ENCODE measurements around the gene UBTF. TPM values are rescaled to one million over a fixed set of nuclear protein-coding genes. Genes with fewer than 3 reads are reported as not detected.

Gene UBTF
- polyA plus RNA-seq, 2 of the 4 experiments (the other 2 are of a cell fraction) = 39.8 to 76.2 TPM

- TF ChIP-seq, protein P1, sequence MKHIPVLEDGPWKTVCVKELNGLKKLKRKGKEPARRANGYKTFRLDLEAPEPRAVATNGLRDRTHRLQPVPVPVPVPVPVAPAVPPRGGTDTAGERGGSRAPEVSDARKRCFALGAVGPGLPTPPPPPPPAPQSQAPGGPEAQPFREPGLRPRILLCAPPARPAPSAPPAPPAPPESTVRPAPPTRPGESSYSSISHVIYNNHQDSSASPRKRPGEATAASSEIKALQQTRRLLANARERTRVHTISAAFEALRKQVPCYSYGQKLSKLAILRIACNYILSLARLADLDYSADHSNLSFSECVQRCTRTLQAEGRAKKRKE (CRISPR knock-in tag; IDR thresholded peaks at IDR 0.05; ENCODE audit: low read depth) = no peak
These were observed 45.0 kb downstream of the UBTF start (continued) for GRCh38 chr17:44174427-44174826.

DNA sequence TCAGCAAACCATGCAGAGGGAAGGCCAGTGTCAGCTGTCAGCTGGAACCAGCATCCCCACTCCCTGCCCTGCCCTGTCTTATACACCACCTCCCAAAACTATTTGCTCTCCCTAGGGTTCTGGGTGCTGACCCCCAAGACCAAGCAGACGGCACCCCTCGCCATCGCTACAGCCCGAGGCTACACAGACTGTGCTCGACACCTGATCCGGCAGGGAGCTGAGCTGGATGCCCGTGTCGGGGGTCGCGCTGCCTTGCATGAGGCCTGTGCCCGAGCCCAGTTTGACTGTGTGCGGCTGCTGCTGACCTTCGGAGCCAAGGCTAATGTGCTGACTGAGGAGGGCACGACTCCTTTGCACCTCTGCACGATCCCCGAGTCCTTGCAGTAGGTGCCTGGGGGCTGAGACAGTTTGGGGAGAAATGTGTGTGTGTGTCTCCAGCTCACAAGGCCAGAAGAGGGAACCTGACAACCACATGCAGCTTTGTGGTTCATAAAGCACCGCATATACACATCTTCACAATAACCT is 47.5 kb downstream of the UBTF start:
- H3K27ac ChIP-seq = no peak overlapping the region
- TF ChIP-seq GATA3 (IDR thresholded peaks at IDR 0.05; ENCODE audit: borderline replicate concordance) (no peak), HEYL (CRISPR knock-in tag; IDR thresholded peaks at IDR 0.05) (no peak), KDM5A (IDR thresholded peaks at IDR 0.05) (no peak), BHLHE40 (IDR thresholded peaks at IDR 0.05; ENCODE audit: low read depth, low read length) (no peak), TFCP2L1 (CRISPR knock-in tag; IDR thresholded peaks at IDR 0.05) (no peak), ZNF302 (CRISPR knock-in tag; IDR thresholded peaks at IDR 0.05) (no peak), MAFK (IDR thresholded peaks at IDR 0.05; ENCODE audit: partially characterized antibody) (no peak), ZC3H11A (IDR thresholded peaks at IDR 0.05) (no peak), NPAS2 (CRISPR knock-in tag; IDR thresholded peaks at IDR 0.05; ENCODE audit: borderline replicate concordance) (no peak), RNF2 (IDR thresholded peaks at IDR 0.05; ENCODE audit: borderline replicate concordance, low read depth) (no peak), ESRRA (IDR thresholded peaks at IDR 0.05; ENCODE audit: borderline replicate concordance, low read length) (no peak), HDAC2 (IDR thresholded peaks at IDR 0.05) (no peak), RARB (CRISPR knock-in tag; IDR thresholded peaks at IDR 0.05) (no peak), KDM1A (IDR thresholded peaks at IDR 0.05; ENCODE audit: low read depth) (no peak), HOXB13 (CRISPR knock-in tag; IDR thresholded peaks at IDR 0.05; ENCODE audit: low read depth) (no peak), HMGXB4 (CRISPR knock-in tag; IDR thresholded peaks at IDR 0.05; ENCODE audit: borderline replicate concordance) (no peak)
- TF ChIP-seq, protein P2, sequence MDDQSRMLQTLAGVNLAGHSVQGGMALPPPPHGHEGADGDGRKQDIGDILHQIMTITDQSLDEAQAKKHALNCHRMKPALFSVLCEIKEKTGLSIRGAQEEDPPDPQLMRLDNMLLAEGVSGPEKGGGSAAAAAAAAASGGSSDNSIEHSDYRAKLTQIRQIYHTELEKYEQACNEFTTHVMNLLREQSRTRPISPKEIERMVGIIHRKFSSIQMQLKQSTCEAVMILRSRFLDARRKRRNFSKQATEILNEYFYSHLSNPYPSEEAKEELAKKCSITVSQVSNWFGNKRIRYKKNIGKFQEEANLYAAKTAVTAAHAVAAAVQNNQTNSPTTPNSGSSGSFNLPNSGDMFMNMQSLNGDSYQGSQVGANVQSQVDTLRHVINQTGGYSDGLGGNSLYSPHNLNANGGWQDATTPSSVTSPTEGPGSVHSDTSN (IDR thresholded peaks at IDR 0.05) = no peak

DNA sequence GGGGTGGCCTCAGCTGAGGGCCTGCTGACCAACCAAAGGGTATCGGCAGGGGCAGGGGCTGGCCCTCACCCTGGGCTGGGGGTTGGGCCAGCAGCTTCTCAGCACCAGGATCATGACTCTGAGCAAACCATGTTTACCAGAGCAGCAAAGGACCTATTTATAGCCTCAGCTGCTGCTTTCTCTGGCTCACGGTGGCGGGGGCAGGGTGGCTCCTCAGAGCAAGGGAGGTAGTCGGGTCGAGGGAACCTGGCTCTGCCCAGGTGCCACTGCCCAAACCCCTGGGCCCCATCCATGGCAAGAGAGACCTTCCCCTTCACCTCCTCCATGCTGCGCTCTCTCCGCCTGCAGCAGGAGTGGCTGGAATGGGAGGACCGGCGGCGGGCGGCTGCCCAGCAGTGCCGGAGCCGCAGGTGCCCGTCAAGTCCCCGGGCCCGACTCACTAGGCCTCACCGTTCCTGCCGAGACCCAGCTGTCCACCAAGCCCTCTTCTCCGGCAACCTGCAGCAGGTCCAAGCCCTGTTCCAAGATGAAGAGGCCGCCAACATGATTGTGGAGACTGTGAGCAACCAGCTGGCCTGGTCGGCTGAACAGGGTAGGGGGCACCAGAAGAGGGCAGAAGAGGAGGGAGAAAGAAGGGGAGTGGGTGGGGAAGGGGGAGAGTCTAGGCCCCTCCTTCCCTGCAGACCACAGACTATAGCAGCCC is 48.8 kb downstream of the UBTF start, which contains the start of gene ASB16:
ASB16 (plus strand) TSS at position 206 of the 703 bp plus-strand sequence; CDS start at position 292, 86 bp downstream.
- no peak within 1 kb of the TSS for H3K4me3 ChIP-seq
- H3K4me2 ChIP-seq = peak within 1 kb of the TSS; percentile 43
- 62% methylated on average over 13 of the region's 21 CpGs for WGBS (ENCODE audit: missing lambda C conversion rate)
- TF ChIP-seq FOSL2 (IDR thresholded peaks at IDR 0.05) = no peak
- no peak for TF ChIP-seq FOSL2 (CRISPR knock-in tag; IDR thresholded peaks at IDR 0.05)
- TF ChIP-seq HOXA7 (CRISPR knock-in tag; IDR thresholded peaks at IDR 0.05) = no peak
- no peak for TF ChIP-seq ZSCAN20 (CRISPR knock-in tag; IDR thresholded peaks at IDR 0.05)
- no peak for TF ChIP-seq KDM5A (IDR thresholded peaks at IDR 0.05)
- no peak for TF ChIP-seq EHF (CRISPR knock-in tag; IDR thresholded peaks at IDR 0.05)
- no peak for TF ChIP-seq RAD21 (conservative IDR thresholded peaks at IDR 0.05 in 1 of 2, IDR thresholded peaks at IDR 0.05 in 1 of 2)
- TF ChIP-seq FOSB (CRISPR knock-in tag; IDR thresholded peaks at IDR 0.05) = no peak
- no peak for TF ChIP-seq ELK1 (IDR thresholded peaks at IDR 0.05; ENCODE audit: low read depth, low read length)
- no peak for TF ChIP-seq HMGXB4 (CRISPR knock-in tag; IDR thresholded peaks at IDR 0.05; ENCODE audit: borderline replicate concordance)
- FAIRE-seq (no peak), DNase-seq (ENCODE audit: low read depth in 1 of 2, low spot score in 1 of 2) (no peak), ATAC-seq (peak; percentile 9 to 11; a peak in 4 of 6 replicates)
- CTCF ChIA-PET = interaction anchor here (0.9 to 12.8 kb wide), 10 partner anchors 14 to 161 kb away, joined by 3 to 159 read pairs (median 10); partner anchors contain the start of genes HROB and TMUB2
- no peaks in the 10 kb centered on the region for H3K9me3 ChIP-seq
- H3K4me1 ChIP-seq = peaks cover 16% of the 10 kb centered on the region
- peak within 1 kb of the TSS in 1 of 2 experiments; percentile 1; a peak in 2 of 6 replicates for H3K27ac ChIP-seq
- POLR2A ChIA-PET = no interaction called here

More for the DNA sequence above, 47.5 kb downstream of the UBTF start:
- POLR2A ChIA-PET = interaction anchor here (1.1 kb wide), 1 partner anchor 15 kb away, joined by 5 read pairs; the partner anchor contains the start of gene TMUB2
- peaks cover 16% of the 10 kb centered on the region for H3K4me1 ChIP-seq
- 89% methylated on average over 11 of the region's 17 CpGs for WGBS (ENCODE audit: missing lambda C conversion rate)
- FAIRE-seq (no peak), DNase-seq (ENCODE audit: low read depth in 1 of 2, low spot score in 1 of 2) (no peak), ATAC-seq (no peak)
- no peak overlapping the region for H3K4me3 ChIP-seq
- H3K4me2 ChIP-seq = no peak overlapping the region
- CTCF ChIA-PET = interaction anchor here (0.6 to 12.8 kb wide), 14 partner anchors 8 to 537 kb away, joined by 3 to 159 read pairs (median 6); partner anchors contain the start of genes DBF4B, HDAC5, HROB and TMUB2
- no peaks in the 10 kb centered on the region for H3K9me3 ChIP-seq
